SU-DHL-6 (cell line): ENCODE data around the gene EHD4.

Experiments
- CTCF ChIP-seq: fragments of 200-600 bp; sonication (generic); IDR thresholded peaks from one replicate; pipeline ENCODE4 v1.5.1; 2017; ENCODE audit warnings: antibody characterized with exemption, mild to moderate bottlenecking, low read length, moderate library complexity; ENCODE audit not compliant: insufficient read depth, poor library complexity, severe bottlenecking
- EZH2phosphoT487 ChIP-seq: fragments of 200-600 bp; sonication (generic), shearing (Covaris generic); conservative IDR thresholded peaks from 2 replicates; pipeline ENCODE4 v1.6.1; 2018; ENCODE audit warnings: mild to moderate bottlenecking, antibody characterized with exemption, low read length, moderate library complexity, mixed read lengths

DNA sequence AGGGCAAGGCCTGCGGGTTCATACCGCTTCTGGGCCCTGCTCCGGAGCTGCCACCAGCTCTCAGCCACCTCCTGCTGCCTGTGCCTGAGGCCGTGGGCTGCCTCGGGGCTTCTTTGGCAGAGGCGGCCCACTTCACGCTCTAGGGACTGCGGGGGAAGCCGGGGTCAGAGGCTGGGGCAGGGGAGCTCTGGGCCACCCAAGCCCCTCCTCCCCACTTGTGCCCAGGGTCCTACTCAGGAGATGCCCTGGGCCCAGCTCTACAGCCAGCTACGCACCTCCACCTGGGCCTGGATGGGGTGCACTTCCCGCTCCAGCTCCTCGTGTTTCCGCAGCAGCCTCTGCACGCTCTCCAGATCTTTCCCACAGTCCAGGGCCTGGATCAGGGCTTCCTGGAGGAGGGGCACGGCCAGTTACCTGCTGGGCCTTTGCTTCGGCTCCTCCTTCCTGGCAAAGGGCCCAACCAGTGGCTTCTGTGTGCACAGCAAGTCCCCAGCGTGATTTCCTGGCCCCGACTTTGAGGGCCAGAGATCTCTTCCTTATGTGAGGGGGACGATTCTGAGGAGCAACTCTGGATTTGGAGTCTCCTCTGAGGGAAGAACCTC is 109.7 kb downstream of the EHD4 start:
- TF ChIP-seq CTCF (no peak), EZH2phosphoT487 (no peak)
